Right atrium auricular region (tissue), 2 donors: Measurements from ENCODE around the gene C20orf144. TPM values are rescaled to one million over a fixed set of nuclear protein-coding genes. Genes with fewer than 3 reads are reported as not detected.

Experiments
- DNase-seq: peaks from one replicate; pipeline ENCODE4 v3.0.0-alpha.2; 2019; ENCODE audit warnings: low spot score
- H3K27ac ChIP-seq, 2 donors: fragments of 200-600 bp; sonication (generic); 1 replicate in 1 of 2; 2 replicates in 1 of 2; pipeline ENCODE4 v1.5.1; 2016 to 2019
- H3K27me3 ChIP-seq, 2 donors: fragments of 200-600 bp; sonication (generic); one replicate each; pipeline versions ENCODE4 v1.5.1 to v1.6.0; 2017 to 2019
- H3K36me3 ChIP-seq: fragments of 200-600 bp; sonication (generic); one replicate; pipeline ENCODE4 v1.5.1; 2016
- H3K4me1 ChIP-seq, 2 donors: fragments of 200-600 bp; sonication (generic); one replicate each; pipeline versions ENCODE4 v1.5.1 to v1.6.0; 2017 to 2019
- H3K4me3 ChIP-seq, 2 donors: fragments of 200-600 bp; sonication (generic); 1 replicate in 1 of 2; 2 replicates in 1 of 2; pipeline ENCODE4 v1.5.1; 2017 to 2019; ENCODE audit warnings: mild to moderate bottlenecking in 1 of 2, moderate library complexity in 1 of 2
- H3K9me3 ChIP-seq, 2 donors: fragments of 200-600 bp; sonication (generic); one replicate each; pipeline ENCODE4 v1.5.1; 2019
- total RNA-seq, 2 donors: library from RNA; depleted of rRNA; stranded (reverse); fragments of >200 nt; gene quantifications; one replicate each; pipeline ENCODE4 v1.1.0, GENCODE V29; 2016
- TF ChIP-seq, protein P1 (sequence below), 2 donors: fragments of 200-600 bp; sonication (generic); IDR thresholded peaks; one replicate each; pipeline ENCODE4 v1.5.1; 2019; ENCODE audit warnings: antibody characterized with exemption in 2 of 2

The C20orf144 gene
- total RNA-seq, 2 donors from 2014 or later, result not detected

DNA sequence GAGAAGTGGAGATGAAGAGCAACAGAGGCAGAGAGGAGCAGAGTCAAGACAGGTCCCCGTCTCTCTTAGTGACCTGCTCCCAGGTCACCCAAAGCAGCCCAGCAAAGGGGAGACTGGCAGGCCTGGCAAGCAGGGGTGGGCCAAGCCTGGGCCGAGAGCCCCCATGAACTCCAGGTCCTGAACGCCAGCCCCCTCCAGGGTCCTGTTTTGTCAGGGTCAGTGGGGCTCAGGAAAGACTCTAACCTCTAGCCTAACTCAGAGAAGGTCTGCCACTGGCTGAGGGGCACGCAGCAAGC is 10.9 kb downstream of the C20orf144 start:
- Histone ChIP-seq H3K27me3 (no peaks in the 10 kb centered on the region), H3K36me3 (peaks cover 17% of the 10 kb centered on the region), H3K9me3 (no peaks in the 10 kb centered on the region), H3K4me3 (peak overlapping the region; percentile 73 to 81), H3K27ac (peak overlapping the region; percentile 89 to 94), H3K4me1 (peaks cover 0 to 54% of the 10 kb centered on the region in 2 donors)
- TF ChIP-seq, protein P1, sequence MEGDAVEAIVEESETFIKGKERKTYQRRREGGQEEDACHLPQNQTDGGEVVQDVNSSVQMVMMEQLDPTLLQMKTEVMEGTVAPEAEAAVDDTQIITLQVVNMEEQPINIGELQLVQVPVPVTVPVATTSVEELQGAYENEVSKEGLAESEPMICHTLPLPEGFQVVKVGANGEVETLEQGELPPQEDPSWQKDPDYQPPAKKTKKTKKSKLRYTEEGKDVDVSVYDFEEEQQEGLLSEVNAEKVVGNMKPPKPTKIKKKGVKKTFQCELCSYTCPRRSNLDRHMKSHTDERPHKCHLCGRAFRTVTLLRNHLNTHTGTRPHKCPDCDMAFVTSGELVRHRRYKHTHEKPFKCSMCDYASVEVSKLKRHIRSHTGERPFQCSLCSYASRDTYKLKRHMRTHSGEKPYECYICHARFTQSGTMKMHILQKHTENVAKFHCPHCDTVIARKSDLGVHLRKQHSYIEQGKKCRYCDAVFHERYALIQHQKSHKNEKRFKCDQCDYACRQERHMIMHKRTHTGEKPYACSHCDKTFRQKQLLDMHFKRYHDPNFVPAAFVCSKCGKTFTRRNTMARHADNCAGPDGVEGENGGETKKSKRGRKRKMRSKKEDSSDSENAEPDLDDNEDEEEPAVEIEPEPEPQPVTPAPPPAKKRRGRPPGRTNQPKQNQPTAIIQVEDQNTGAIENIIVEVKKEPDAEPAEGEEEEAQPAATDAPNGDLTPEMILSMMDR (IDR thresholded peaks at IDR 0.05), result no peak
- DNase-seq, result no peak

GRCh38 chr20:33673410-33674293 is 11.5 kb downstream of the C20orf144 start:
- H3K27me3 ChIP-seq, result no peaks in the 10 kb centered on the region
- TF ChIP-seq, protein P1 (IDR thresholded peaks at IDR 0.05), result no peak
- H3K4me3 ChIP-seq, result peak overlapping the region; percentile 73 to 81
- H3K9me3 ChIP-seq, result no peaks in the 10 kb centered on the region
- no peak for DNase-seq
- peaks cover 0 to 48% of the 10 kb centered on the region in 2 donors for H3K4me1 ChIP-seq
- H3K27ac ChIP-seq, result peak overlapping the region; percentile 89 to 94
- peaks cover 17% of the 10 kb centered on the region for H3K36me3 ChIP-seq

DNA sequence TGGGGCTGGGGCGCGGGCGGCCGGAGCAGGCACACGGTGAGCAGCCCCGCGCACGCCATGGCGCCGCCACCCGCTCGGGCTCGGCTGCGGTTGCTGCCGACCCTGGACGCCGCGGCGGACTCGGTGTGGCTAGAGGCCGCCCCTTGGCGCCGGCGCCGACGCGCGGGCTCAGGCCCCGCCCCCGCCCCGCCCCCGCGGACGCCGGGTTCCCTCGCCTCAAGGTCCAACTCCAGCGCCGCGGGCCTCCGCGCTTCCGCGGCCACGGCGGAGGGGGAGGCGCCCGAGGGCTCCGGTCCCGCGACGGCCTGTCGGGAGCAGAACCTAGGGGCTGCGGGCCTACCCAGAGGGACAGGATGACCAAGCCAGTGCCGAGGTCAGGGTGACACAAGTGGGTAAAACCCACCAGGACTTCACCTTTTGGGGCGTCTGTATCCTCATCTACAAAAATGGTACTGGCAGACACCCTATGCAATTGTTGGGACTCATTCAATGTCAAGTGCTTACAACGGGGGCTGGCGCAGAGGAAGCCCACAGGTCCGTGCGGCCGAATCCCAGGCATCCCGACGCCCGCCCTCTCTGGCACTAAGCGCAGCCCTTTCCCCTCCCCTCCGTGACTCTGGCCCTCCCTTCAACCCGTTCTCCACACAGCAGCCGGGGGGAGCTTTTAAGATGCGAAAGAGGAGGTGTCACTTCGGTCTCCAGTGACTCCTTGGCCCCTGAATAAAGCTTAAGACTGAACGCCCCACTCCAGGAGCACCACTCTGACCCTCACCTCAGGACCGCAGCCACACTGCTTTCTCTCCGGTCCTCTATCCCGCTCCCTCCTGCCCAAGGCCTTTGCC is 12.4 kb downstream of the C20orf144 start, which contains the start of gene NECAB3:
Gene NECAB3 (minus strand): TSS at position 135 of the 842 bp plus-strand sequence. CDS start 76 bp downstream, at position 59.
- no peaks in the 10 kb centered on the region for H3K9me3 ChIP-seq
- H3K27me3 ChIP-seq, result no peaks in the 10 kb centered on the region
- H3K4me3 ChIP-seq, result peak within 1 kb of the TSS; percentile 73 to 81
- TF ChIP-seq, protein P1 (IDR thresholded peaks at IDR 0.05), result no peak
- peak; percentile 85 for DNase-seq
- peaks cover 17% of the 10 kb centered on the region for H3K36me3 ChIP-seq
- H3K4me1 ChIP-seq, result peaks cover 0 to 47% of the 10 kb centered on the region in 2 donors
- H3K27ac ChIP-seq, result peak within 1 kb of the TSS; percentile 89 to 94

GRCh38 chr20:33675136-33675959 is 13.2 kb downstream of the C20orf144 start:
- Histone ChIP-seq H3K36me3 (peaks cover 16% of the 10 kb centered on the region), H3K4me3 (peak overlapping the region; percentile 41 to 81), H3K27ac (peak overlapping the region; percentile 89 to 94), H3K4me1 (peaks cover 0 to 40% of the 10 kb centered on the region in 2 donors), H3K9me3 (no peaks in the 10 kb centered on the region), H3K27me3 (no peaks in the 10 kb centered on the region)
- DNase-seq, result peak; percentile 81
- TF ChIP-seq, protein P1 (IDR thresholded peaks at IDR 0.05), result no peak

DNA sequence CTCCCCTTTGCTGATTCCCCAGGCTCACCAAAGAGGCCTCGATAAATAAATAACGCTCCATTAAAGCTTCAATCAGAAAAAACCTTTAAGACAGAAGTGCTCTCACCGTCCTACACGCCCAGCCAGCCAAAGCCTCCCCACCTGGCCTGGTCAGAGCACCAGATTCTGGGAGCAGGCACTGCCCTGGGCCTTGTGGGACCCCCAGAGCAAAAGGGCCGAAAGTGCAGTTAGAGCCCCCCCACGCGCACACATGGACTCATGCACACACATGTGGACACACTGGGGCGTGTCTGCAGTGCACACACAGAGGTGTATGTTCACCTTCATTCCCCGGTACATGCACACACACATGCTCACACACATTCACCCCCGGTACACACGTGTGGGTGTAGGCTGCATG is 14.0 kb downstream of the C20orf144 start:
- Histone ChIP-seq H3K27me3 (no peaks in the 10 kb centered on the region), H3K4me1 (peaks cover 0 to 40% of the 10 kb centered on the region in 2 donors), H3K36me3 (peaks cover 8% of the 10 kb centered on the region), H3K27ac (peak overlapping the region; percentile 89 to 94), H3K4me3 (no peak overlapping the region), H3K9me3 (no peaks in the 10 kb centered on the region)
- TF ChIP-seq, protein P1 (IDR thresholded peaks at IDR 0.05), result no peak
- no peak for DNase-seq
